Esophagus muscularis mucosa (tissue), 4 donors: Measurements from ENCODE around the gene CBFA2T3.

Experiments used
- EP300 ChIP-seq: sonication (generic); formaldehyde crosslinking; IDR thresholded peaks from one replicate; pipeline ENCODE4 v1.6.1; 2017; ENCODE audit warnings: antibody characterized with exemption
- POLR2A ChIP-seq: fragments of 450-650 bp; IDR thresholded peaks from one replicate; pipeline ENCODE4 v1.6.1; 2017; ENCODE audit warnings: antibody characterized with exemption, moderate library complexity, mild to moderate bottlenecking, low read depth
- POLR2AphosphoS5 ChIP-seq, 2 donors: sonication (generic); formaldehyde crosslinking; IDR thresholded peaks; one replicate each; pipeline ENCODE4 v1.6.1; 2017; ENCODE audit warnings: antibody characterized with exemption in 2 of 2
- TF ChIP-seq, protein P1 (sequence below), 3 experiments: fragments of 200-600 bp in 2 of 3; fragments of 450-650 bp in 1 of 3; sonication (generic) in 2 of 3; IDR thresholded peaks; one replicate each; pipeline ENCODE4 v1.5.1; 2017 to 2019; ENCODE audit warnings: antibody characterized with exemption in 3 of 3, mild to moderate bottlenecking in 2 of 3, moderate library complexity in 1 of 3

DNA sequence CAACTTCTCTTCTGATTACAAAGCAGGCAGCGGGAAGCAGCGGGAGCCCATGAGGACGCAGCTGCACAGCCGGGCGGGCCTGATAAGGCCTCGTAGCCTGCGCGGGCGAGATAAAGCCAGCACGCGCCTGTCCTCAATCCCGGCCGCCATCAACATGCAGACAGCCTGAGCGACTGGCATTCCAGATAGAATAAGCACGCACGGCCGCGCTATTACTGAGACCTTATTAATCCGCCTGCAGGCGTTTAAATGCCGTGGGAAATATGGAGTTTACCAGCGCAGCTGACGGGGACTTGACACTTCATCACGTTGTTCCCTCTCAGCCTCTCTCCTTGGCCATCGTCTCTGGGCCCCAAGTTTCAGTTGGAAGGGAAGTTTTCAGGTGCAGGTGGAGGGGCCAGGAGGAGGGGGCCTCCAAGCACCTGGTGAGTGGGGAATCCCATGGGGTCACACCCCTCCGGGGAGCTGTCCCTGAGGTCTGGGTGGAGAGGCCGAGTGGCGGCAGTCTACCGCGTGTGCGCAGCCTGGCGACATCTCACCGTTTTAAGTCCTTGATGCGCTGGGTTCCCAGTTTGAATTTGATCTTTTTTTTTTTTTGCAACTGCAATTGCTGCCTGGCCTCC lies 27.3 kb upstream of the CBFA2T3 start:
- TF ChIP-seq, protein P1, sequence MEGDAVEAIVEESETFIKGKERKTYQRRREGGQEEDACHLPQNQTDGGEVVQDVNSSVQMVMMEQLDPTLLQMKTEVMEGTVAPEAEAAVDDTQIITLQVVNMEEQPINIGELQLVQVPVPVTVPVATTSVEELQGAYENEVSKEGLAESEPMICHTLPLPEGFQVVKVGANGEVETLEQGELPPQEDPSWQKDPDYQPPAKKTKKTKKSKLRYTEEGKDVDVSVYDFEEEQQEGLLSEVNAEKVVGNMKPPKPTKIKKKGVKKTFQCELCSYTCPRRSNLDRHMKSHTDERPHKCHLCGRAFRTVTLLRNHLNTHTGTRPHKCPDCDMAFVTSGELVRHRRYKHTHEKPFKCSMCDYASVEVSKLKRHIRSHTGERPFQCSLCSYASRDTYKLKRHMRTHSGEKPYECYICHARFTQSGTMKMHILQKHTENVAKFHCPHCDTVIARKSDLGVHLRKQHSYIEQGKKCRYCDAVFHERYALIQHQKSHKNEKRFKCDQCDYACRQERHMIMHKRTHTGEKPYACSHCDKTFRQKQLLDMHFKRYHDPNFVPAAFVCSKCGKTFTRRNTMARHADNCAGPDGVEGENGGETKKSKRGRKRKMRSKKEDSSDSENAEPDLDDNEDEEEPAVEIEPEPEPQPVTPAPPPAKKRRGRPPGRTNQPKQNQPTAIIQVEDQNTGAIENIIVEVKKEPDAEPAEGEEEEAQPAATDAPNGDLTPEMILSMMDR (IDR thresholded peaks at IDR 0.05), result no peak
- TF ChIP-seq POLR2AphosphoS5 (IDR thresholded peaks at IDR 0.05) (no peak), POLR2A (no peak), EP300 (no peak)
